GM20000 (cell line): Measurements from ENCODE around the gene L3MBTL3.

Source experiments
- DNase-seq: peaks from one replicate; pipeline ENCODE4 v3.0.0; 2012; ENCODE audit warnings: low spot score
- TF ChIP-seq, protein P1 (sequence below): IDR thresholded peaks from 2 replicates; pipeline ENCODE4 v1.5.1; 2012; ENCODE audit warnings: mild to moderate bottlenecking, control low read depth; ENCODE audit errors: extremely low read depth, missing control alignments

The L3MBTL3 gene

DNA sequence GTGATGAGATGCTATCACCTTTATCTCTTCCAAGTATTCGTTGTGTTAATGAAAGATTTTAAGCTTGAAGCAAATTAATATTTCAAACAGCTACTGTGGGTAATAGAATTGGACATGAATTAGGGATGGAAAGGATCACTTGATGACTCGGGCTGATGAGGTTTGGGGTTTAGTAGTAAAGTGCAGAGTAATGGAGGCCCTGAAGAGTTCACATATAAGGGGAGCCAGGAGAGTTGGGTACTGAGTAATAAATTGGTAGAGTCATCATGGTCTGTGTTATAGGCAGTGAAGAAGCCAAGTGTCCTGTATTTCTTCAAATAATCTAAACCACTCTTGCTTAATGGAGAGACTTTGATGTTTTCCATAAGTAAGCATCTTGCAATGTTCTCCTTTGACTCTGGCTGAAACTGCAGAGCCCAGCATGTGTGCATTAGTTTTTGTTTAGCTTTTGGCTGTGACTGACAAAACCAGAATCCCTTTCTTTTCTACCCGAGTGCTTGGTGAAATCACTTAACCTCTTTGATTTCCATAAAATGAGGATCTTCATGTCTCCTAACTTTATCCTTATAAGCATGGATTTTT is 57.6 kb downstream of the L3MBTL3 start:
- DNase-seq, result no peak
- TF ChIP-seq, protein P1, sequence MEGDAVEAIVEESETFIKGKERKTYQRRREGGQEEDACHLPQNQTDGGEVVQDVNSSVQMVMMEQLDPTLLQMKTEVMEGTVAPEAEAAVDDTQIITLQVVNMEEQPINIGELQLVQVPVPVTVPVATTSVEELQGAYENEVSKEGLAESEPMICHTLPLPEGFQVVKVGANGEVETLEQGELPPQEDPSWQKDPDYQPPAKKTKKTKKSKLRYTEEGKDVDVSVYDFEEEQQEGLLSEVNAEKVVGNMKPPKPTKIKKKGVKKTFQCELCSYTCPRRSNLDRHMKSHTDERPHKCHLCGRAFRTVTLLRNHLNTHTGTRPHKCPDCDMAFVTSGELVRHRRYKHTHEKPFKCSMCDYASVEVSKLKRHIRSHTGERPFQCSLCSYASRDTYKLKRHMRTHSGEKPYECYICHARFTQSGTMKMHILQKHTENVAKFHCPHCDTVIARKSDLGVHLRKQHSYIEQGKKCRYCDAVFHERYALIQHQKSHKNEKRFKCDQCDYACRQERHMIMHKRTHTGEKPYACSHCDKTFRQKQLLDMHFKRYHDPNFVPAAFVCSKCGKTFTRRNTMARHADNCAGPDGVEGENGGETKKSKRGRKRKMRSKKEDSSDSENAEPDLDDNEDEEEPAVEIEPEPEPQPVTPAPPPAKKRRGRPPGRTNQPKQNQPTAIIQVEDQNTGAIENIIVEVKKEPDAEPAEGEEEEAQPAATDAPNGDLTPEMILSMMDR, result no peak

- DNase-seq, result no peak
- TF ChIP-seq, protein P1, result peak; percentile 6
Observed at GRCh38 chr6:130076512-130076911, 58.1 kb downstream of the L3MBTL3 start.

DNA sequence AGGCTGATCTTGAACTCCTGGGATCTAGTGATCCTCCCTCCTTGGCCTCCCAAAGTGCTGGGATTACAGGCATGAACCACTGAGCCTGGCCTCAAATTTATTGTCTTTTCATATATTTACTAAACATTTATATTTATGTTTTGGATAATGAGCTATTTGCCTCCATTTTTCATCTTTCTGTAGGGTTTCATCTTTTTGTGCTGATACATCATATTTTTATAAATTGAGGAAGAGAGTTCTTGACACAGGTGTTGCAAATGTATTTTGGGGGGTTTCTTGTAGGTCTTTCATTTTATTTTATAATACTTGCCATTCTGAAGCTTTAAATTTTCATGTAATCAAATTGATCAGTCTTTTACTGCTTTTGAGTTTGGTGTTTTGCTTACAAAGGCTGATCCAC is 72.4 kb downstream of the L3MBTL3 start:
- TF ChIP-seq, protein P1, result no peak
- DNase-seq, result no peak

- no peak for DNase-seq
- TF ChIP-seq, protein P1, result no peak
Observed at GRCh38 chr6:130093546-130093945, 75.2 kb downstream of the L3MBTL3 start.

GRCh38 chr6:130098317-130098716 is 79.9 kb downstream of the L3MBTL3 start:
- DNase-seq, result no peak
- TF ChIP-seq, protein P1, result no peak

- no peak for DNase-seq
- TF ChIP-seq, protein P1, result no peak
Observed at GRCh38 chr6:130099119-130099518, 80.7 kb downstream of the L3MBTL3 start.

GRCh38 chr6:130105996-130106704 is 87.8 kb downstream of the L3MBTL3 start:
- TF ChIP-seq, protein P1, result no peak
- DNase-seq, result peak; percentile 17
